IPS-11a (cell line): ENCODE data around the gene EHMT2.

Source experiments
- H3K4me3 ChIP-seq: one replicate; pipeline ENCODE4 v1.5.1; 2013; ENCODE audit warnings: low read depth, low read length, control low read depth

The EHMT2 gene

DNA sequence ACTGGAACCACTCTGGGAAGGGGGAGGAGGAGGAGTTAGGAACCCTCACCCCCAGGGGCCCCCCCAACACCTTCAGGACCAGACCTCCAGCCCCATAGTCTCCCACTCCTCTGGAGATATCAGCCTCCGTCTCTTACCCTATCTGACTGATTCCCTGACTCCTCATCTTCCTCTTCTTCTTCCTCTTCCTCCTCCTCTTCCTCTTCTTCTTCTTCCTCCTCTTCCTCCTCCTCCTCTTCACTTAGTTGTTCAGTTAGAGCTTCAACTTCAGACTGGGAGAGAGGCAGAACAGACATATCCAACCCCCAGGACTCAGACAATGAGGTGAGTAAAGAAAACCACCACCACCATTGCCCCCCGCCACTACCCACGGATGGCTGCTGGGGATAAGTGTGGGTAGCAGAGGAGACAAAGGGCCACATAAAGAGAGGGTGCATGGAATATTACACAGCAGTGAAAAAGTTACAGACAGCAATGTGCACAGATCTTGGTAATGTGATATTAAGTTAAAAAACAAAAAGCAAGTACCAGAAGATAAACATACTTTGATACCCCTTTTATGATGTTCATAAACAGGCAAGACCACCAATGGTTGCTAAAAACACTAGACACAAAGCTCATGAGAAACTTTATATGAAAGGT, 8.0 kb downstream of the EHMT2 start:
- no peak overlapping the region for H3K4me3 ChIP-seq

DNA sequence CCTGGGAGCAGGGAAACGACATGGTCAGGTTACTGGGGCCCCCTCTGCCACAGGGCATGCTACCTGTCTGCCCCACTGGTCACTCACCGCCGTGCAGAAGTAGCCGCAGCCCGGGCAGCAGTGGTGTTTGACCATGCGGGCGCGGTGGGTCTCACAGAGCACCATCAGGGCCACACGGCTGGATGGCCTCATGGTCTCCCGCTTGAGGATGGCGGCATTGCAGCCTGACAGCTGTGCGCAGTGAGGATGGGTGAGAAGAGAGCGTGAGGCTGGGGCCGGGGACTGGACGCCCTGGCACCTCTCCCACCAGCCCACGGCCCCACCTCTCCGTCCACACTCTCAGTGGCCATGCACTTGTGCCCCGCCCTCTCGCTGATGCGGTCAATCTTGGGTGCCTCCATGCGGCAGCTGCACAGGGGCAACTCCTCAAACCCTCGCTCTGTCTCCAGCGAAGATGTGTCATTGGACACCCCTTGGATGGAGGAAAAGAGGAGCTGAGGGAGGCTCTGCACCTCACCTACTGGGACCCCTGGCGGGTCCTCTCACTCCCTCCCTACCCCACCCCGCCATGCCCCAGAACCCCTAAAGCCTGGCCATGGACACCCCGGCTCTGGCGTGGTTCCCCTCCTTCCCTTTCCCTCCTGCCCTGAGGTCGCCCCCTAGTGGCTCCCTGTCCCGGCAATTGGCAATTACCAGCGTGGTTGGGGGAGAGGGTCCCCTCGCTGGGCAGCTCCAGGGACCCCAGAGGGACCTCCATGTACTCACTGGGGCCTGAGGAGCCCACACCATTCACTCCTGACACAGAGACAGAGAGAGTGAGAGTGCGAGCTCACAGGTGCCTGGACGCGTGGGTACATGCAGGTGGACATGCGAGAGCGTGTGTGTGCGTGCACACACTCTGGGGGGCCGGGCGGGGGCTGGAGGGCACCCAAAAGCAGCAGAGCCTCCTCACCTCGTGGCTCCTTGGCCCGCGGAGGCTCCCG, 8.9 kb downstream of the EHMT2 start:
- H3K4me3 ChIP-seq: no peak overlapping the region

DNA sequence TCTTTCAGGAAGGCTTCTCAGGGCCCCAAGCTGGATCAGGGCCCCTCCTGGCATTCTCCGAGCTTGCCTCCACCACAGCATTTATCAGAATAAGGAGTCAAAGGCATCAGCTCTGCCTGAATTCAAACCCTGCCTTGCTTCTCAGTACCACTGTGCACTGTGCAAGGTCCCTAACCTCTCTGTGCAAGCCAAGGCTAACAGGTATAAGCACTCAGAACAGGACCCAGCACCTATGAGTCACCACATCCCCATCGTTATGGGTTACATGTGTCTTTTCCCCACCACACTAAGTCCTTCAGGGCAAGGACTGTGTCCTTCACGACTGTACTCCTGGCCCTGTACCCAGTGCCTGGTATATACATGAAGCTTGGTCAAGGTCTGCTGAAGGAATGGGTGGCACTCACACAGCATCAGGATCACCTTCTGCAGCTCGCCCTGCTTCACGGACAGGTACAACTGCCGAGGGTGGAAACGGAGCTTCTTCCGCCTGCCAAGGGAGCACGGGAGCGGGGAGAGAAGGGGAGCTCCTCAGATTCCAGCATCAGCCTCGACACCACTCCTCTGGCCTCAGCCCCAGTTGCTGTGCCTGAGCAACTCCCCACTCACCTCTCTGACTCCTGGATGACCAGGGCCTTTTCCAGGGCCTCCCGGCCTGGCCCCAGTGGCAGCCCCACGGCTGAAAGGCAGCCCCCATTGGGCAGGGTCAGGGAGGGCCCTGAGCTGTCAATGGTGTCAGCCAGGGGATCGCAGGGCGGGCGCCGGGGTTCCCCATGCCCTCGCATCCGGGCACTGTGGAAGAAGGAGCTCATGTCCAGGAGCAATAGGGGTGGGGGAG, 10.1 kb downstream of the EHMT2 start:
- H3K4me3 ChIP-seq: no peak overlapping the region

DNA sequence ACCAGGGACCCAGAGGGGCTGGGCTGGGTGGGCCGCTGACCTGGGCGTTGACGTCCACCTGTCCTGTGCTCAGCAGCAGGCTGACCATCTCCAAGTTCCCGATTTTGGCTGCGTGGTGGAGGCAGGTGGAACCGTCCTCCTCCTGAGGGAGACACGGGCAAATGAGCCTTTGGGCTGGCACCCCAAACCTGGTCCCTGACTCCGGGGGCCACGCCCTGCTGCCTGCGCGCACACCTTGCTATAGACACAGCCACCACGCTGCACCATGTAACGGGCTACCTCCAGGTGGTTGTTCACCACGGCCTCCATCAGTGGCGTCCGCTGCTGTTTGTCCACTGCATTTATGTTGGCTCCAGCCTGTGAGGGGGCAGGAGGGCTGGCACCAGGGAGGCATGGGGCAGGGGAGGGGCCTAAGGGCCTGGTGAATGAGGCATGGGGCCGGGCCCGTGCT, 10.9 kb downstream of the EHMT2 start:
- H3K4me3 ChIP-seq: no peak overlapping the region

DNA sequence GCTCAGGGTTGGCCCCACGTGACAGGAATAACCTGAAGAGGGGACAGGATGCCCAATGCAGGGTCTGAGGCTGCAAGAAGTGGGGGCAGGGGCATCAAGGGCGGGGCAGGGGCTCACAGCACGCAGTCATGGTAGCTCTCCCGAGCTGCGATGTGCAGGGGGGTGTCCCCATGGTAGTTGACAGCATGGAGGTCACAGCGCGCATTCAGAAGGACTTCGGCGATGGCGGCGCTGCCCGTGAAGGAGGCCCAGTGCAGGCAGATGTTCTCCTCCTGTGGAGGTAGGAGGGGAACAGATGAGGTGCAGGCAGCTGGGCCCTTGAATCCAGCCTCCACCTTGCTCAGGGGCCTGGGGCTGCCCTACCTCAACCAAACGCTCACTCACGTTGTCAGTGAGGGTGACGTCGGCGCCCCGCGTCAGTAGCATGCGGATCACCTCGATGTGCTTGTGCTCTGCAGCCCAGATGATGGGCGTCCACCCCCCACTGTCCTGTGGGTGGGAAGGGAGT, 12.9 kb downstream of the EHMT2 start:
- H3K4me3 ChIP-seq: no peak overlapping the region

DNA sequence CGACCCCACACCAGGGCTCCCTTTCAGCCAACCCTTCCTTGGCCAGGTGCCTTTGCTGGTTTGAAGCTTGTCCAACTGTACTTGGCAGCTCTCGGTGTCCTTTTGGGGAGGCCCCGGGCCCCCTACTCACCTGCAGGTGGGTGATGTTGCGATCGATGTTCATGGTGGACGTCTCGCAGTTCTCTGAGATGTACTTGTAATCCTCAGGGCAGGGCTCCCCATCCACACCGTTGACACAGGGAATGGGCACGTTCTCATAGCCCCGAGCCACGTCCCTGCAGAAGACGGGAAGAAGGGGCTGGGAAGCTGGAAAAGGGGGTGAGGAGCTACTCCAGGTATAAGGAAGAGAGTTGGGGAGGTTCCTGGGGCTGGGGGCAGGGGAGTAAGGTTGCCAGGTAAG, 13.8 kb downstream of the EHMT2 start:
- H3K4me3 ChIP-seq: no peak overlapping the region

DNA sequence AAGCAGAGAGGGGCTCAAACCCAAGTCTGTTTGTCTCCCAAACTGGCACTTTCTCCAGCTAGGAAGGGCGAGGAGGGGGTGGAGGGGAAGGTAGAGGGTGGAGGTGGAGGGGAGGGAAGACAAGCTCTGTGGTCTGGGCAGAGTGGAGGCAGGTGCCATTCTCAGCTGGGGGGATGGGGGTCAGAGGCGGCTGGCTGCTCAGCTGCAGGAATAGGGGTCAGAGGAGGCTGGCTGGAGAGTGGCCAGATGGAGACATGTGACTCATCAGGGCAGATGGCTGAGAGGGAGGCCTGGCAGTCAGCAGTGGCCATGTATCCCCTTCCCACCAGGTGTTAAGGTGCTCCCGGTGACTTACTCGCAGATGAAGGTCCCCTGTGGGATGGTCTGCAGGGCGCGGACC, 15.2 kb downstream of the EHMT2 start:
- H3K4me3 ChIP-seq: no peak overlapping the region

DNA sequence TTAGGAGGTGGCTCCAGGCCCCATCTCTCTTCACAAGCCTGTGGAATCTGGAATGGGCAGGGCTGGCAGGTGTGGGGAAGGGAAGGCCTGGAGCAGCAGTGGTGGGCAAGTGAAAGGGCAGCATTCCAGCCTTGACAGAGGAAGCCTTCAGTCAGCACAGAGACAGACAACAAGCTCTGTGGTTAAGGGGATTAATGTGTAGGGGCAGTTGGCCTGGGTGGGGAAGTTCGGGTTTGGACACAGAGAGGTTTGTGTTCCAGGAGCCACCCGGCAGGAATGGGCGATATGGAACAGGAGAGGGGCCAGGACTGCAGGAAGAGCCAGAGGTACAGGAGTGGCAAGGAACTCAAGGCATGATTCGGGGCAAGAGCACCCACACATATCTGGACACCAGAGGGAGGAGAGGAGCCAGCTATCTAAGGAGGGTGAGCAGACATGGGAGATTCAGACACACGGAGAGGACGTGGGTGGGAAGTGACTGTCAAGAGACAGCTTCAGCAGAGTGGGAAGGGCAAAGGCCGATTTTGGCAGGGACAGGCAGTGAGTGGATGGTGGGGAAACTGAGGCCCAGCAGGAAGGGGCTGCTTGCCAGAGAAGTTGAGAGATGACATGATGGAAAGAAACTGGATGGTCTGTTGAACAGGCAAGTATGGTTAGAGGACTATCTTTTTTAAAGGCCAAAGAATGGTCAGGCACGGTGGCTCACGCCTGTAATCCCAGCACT, 16.2 kb downstream of the EHMT2 start:
- H3K4me3 ChIP-seq: no peak overlapping the region

DNA sequence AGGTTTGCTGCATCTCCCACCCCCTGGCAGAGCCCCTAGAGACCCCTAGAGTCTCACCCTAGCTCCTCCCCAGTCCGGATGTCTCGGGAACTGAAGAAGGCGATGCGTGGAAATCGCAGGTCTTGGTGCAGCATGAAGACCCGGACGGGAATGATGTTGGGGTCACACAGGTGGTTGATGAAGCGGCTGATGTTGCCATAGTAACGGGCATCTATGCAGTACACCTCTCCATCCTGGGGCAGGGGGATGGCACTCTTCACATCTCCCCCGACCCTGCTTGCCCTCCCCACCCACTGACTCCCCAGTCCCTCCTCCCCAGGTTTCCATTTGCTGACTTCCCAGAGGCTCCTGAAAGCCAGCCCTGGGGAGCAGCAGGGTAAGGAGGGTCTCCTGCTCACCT, 16.9 kb downstream of the EHMT2 start:
- H3K4me3 ChIP-seq: no peak overlapping the region

DNA sequence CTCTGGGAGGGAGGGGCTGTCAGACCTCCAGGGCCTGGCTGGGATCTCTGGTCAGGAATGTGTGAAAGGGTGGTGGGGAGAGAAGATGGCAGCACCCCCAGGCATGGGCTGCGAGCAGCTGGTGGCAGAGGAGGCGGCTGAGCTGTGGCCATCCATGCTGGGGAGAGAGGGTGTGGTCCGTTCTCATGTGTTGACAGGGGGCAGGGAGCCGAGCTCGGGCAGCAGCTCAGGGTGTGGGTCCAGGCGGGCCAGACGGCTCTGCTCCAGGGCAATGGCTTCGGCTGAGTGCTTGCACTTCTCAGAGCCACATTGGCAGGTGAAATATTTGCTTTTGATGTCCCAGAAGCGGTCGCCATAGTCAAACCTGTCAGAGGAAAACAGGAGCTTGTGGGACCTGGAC, 17.6 kb downstream of the EHMT2 start:
- no peak overlapping the region for H3K4me3 ChIP-seq

DNA sequence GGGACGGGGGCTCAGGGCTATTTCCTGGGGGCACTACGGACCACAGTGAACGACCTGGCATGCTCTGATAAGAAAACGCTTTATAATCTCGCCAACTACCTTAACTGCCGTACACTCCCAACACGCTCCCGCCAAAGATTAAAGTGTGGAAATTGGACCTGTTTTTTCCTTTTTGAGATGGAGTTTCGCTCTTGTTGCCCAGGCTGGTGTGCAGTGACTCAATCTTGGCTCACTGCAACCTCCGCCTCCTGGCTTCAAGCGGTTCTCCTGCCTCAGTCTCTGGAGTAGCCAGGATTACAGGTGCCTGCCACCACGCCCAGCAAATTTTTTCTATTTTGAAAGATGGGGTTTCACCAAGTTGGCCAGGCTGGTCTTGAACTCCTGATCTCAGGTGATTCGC, 18.4 kb downstream of the EHMT2 start:
- no peak overlapping the region for H3K4me3 ChIP-seq

DNA sequence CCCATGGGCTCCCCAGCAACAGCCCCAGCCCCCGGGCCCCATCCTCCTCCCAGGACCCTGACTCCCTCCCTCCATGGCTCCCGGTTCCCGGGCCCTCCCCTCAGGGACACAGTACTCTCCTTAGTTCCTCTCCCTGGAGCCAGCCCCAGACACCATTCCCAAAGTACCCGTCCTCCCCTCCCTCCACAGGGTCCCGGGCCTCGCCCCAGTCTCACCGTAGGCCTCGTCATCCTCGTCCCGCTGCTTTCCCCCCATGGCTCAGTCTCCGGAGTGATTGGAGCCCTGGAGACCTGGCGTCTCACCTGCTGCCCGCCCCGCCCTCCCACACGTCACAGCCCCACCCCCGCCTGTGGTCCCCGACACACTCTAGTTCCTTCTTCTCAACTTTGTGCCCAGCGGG, 18.8 kb downstream of the EHMT2 start, which contains the start of gene SLC44A4:
Gene SLC44A4, minus strand, starts transcription at position 272 of the 400 bp plus-strand sequence. Its CDS starts 17 bp downstream, at position 255.
- no peak within 1 kb of the TSS for H3K4me3 ChIP-seq

DNA sequence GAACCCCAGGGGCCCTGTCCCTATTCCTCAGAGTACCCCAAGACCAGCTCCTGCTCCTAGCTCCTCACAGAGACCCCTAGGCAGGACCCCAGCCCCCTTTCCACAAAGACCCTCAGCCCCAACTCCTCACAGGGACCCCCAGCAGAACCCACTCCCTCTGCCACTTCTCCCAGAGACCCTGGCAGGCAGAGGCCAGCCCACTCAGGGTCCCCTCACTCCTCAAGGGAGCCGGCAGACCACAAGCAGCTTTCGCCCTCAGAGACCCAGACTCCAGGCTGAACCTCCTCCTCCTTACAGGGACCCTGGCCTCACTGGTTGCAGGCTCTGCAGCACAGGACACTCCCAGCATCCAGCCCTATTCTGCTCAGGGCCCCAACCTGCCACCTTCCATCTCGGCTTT, 19.3 kb downstream of the EHMT2 start:
- no peak overlapping the region for H3K4me3 ChIP-seq

DNA sequence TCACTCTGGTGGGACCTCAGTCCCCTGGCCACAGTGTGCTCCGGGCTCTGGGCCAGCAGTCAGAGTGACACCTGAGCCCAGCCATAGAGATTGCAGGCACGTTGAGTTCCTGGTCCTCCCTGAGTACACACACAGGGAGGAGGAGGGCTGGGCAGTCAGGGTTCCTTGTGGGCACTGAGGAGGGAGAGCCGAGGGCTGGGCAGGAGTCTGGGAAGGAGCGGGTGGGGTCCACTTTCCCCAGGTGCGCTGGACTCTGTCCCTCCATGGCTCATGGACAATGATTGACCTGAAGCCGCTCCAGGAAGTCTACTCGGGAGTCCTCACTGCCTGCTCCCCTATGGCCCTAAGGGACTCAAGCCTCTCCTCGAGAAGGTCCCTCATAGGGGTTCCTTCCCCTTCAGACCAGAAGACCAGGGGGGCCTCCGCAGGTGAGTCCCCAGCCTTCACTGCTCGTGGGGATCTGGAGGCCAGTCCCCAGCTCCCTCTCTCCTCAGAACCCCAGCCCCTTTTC, 19.8 kb downstream of the EHMT2 start:
- no peak overlapping the region for H3K4me3 ChIP-seq

DNA sequence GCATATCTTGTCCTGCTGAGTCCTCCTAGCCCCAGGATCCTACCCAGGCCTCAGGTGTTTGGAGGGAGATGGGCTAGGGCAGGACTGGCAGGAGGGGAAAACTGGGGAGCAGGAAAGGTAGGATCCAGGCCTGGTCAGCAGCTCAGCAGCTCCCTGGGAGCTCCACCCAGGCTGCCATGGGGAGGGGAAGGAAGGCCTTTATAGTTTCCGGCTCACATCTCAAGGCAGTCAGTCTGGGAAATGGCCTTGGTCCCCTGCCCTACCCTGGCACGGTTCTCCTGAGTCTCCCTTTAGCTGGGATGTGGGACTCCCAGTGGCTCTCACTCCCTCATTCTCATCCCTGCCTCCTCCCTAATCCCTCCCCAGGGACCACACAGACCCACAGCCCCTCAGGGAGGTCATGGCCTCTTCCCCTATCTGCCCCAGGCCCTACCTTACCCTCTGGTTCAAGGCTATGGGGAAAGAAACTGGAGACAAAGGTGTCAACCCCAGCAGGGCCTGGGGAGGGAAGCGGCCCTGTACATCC, 20.3 kb downstream of the EHMT2 start:
- no peak overlapping the region for H3K4me3 ChIP-seq

DNA sequence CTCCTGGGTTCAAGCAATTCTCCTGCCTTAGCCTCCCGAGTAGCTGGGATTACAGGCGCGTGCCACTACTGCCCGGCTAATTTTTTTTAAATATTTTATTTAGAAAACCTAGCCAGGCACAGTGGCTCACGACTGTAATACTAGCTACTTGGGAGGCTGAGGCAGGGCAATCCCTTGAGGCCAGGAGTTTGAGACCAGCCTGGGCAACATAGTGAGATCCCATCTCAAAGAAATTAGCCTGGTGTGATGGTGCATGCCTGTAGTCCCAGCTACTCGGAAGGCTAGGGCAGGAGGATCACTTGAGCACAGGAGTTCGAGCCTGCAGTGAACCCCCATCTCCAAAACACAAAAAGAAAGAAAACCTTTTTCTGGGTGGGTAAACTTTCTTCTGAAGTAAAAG, 21.1 kb downstream of the EHMT2 start:
- H3K4me3 ChIP-seq: no peak overlapping the region

DNA sequence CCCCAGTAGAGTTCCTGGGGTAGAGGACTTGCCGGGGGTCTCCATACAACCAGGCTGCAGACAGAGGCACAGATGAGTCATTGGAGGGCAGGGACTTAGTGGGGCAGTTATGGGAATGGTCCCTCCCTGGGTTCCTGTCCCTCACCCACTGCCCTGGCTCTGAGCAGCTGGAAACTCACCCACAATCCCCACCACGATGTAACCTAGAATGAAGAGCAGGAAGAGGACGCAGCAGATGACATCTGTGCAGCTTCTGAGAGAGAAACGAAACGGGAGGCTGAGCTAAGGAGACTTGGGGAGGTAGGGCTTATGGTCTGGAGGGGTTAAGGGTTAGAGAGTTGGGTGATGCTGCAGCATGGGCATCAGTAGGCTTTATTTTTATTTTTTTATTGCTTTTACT, 21.6 kb downstream of the EHMT2 start:
- H3K4me3 ChIP-seq: no peak overlapping the region

DNA sequence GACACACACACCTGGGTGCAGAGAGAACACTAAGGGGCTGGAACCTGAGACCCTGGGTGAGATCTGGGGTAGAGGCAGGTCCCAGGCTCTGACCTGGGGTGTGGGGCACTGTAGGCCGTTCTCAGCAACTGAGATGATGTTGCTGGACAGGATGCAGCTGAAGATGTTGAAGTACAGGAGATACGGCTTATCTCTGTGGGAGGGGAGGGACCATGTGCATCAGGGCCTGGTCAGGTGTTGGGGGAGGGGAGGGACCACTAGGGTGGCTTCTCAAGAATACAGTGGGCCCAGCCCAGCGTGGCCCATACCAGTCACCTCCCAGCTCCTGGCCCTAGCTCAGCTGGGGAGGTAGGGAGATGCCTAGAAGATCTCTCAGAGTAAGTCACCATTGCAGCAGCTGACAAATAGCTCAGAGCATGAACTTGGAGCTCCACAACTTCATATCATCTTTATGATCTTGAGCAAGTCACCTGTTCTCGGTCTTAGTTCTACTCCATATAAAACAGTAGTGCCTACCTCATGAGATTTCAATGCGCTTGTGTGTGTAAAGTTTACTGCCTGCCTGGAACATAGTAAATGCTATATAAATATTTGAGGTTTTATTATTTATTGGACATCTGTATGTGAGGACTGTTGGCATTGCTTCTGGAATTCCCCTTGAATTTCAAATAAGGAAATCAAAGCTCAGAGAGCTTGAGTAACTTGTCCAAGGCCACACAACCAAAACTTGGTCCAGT, 22.5 kb downstream of the EHMT2 start:
- no peak overlapping the region for H3K4me3 ChIP-seq

DNA sequence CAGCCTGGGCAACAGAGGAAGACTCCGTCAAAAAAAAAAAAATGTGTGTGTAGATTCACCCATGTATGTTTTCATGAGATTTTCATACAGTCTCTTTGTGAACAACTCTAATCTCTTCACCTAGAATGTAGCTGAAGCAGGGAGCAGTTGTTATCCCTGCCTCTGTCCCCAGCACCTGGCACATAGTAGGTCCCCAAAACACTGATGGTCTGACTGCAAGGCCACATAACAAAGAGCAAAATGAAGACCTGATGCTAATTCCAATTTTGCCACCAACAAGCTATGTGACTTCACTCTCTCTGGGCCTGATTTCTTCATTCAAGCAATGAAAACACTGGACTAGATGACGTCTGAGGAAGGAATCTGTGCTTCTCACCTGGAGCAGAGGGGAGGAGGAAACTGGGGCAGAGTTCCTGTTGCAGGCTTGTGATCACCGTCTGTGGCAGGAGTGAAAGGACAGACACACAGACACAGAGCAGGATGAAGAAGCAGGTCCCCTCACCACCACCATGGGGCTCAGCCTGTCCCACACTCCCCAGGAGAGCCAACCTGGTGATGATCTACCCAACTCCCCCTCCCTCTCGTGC, 23.3 kb downstream of the EHMT2 start:
- H3K4me3 ChIP-seq: no peak overlapping the region
